GM21515 (cell line): Measurements from ENCODE around the gene PTPN21.

ENCODE experiments used
- ATAC-seq: cut with Tn5 transposase; IDR thresholded peaks from one replicate; pipeline ENCODE4 v1.9.1; 2021; ENCODE audit not compliant: unreplicated experiment

PTPN21 gene

DNA sequence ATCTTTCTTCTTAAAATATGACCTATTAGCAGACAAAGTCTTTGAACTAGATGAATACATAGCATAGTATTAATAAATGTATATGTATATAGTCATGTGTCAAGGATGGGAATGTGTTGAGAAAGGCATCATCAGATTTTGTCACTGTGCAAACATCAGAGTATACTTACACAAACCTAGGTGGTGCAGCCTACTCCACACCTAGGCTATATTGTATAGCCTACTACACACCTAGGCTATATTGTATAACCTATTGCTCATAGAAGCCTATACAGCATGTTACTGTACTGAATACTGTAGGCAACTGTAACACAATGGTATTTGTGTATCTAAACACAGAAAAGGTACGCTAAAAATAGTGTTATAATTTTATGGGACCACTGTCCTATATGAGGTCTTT lies 47.6 kb downstream of the PTPN21 start:
- no peak for ATAC-seq

DNA sequence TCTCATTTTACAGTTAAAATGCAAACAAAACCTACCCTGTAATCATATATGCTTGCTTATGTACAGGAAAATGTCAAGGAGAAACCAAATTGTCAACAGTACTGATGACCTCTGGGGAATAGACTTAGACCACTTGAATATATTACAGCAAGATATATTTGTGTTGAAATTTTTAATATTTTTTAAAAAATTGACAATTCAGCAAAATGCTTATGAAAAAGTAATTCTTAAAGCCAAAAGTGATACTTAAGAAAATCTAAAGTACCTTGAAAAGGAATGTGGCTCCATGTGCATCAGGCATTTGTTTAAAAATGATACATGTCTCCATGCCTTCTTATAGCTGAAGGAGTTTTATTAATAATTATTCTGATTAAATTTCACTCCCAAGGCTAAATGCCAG lies 49.2 kb downstream of the PTPN21 start:
- no peak for ATAC-seq

DNA sequence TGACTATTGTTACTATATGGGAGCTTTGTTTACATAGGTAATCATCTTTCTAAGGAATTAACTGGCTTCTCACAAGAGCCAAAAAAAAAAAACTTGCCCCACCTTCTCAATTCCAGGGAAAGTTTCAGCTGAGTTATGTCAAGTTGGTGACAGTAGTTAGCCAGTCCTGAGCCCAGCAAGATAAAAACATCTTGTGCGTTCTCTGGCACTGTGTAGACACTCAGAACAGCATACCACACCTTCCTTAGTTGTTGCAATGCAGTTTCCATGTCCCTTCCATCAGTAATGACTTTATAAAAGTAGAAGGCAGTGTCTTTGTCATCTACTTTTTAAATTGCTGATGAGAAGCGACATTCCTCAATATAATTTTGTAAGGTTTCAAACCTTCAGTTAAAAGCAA lies 50.2 kb downstream of the PTPN21 start:
- no peak for ATAC-seq

DNA sequence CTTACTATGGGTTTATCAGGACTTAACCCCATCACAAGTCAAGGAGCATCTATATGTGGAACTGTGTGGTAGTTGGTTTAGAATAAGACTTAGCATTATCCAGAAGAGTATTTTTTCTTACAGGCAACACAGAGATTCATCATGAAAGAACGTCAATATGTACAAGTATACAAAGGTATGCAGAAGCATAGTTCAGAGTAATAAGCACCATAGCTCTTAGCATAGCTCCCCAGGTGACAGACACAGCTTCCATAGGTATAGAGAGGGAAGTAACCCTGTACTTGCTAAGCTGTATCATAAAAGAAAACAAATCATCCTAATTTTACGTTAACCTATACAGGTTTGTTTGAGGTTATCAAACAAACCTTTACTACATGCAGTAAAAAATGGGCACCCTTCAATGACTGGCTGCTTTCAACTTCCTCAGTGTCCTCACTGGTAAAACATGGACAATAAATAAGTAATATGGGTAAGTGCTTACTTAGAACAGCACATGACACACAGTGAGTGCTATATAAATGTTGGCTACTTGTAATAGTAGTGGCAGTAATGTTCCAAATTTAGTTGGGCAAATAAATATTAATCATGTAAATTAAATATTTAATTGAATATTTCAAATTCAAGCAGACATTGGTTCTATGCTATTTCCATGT lies 50.9 kb downstream of the PTPN21 start:
- ATAC-seq = no peak

DNA sequence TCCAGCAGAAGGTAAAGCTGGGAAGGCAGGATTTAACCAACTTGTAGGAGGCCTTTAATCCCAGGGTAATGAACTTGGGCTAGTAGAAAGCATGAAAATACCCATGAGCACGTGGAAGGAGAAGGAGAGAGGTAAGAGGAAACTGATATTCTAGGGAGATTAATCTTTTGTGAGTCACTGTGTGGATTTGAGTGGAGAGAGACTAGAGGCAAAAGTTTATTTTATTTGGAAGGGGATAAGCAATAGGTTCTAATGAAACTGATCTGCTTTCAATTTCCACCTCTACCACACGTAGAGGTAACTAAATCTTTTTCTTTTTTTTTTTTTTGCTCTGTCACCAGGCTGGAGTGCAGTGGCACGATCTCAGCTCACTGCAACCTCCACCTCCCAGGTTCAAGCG lies 52.1 kb downstream of the PTPN21 start:
- ATAC-seq = no peak

DNA sequence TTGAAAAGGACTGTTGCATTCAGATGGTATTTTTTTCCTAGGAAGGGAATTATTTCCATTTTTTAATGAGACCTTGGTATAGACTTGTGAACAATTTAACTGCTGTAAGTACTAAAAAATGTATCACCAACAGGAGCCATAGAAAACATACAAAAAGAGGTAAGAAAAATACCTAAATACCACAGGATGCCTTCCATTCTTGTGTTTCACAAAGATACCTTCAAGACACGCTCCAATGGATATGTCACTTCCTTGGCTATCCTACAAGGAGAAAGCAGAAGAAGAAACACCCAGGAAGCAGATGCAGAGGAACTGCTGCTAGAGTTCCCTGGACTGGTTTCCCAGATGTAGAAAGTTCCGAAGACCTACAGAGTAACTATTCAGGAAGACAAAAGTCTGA lies 54.2 kb downstream of the PTPN21 start:
- no peak for ATAC-seq

DNA sequence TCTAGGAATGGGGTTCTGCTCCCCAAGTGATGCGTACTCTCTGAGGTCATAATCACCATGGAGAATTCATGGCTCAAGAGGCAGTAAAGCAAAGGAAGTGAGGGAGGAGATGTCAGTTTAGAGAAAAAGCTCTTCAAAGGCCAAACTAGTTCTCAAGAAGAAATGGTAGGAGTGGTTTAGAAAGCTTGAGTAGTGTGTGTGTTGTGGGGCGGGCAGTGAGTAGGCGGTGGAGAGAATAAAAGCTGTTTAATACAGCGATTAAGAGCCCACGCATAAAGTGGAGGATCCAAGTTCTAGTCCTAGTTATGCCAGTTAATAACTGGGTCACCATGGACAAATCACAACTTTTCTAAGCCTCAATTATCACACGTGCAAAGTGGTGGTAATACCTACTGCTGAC lies 55.6 kb downstream of the PTPN21 start:
- ATAC-seq = no peak

DNA sequence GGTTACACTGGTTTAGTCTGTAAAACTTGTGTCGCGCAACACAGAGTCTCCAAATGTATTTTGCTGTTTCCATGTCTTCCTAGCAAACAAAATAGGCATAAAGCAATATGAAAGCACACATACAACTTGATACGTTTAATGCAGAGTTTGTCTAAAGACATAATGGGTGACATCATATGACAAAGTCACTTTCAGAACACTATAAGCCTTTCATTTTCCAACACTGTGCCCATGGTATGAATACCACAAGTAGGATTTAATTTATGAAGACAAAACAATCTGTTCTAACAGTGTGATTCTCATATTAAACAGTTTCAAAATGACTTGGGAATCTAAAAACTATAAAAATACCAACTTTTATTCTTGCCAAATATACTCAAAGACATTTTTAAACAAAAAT lies 58.4 kb downstream of the PTPN21 start:
- ATAC-seq = no peak

DNA sequence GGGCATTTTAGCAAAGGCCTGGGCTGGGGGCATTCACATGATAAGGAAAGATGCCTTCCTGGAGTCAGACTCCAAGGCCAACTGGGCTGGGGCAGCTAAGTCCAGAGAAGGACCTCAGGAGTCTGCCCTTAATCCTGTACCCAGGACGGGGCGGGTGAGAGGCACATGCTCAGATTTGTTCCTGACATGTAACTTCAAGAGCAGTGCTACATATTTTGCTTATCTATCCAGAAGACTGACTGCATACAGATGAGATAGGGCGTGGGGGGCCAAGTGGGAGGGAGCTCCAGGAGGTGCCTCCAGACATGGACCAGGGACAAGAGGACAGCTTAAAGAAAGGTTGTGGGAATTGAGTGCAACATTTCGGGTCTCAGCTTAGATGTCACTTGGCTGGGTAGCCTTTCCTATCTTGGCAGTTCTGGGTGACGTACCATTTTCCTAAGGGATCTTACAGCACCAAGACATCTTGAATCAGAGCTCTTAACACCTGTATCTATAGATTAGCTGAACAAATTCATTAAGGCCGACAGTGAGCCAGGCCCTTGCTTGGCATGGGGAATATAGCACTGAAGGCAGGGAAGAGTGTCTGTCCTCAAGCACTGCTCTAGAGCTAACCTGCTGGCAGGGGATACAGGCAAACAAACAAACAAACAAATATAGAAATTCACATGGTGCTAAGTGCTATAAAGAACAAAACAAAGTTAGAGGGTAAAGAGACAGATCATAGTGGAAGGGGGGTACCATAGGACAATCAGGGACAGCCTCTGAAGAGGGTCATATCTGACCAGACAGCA lies 61.2 kb downstream of the PTPN21 start:
- no peak for ATAC-seq

DNA sequence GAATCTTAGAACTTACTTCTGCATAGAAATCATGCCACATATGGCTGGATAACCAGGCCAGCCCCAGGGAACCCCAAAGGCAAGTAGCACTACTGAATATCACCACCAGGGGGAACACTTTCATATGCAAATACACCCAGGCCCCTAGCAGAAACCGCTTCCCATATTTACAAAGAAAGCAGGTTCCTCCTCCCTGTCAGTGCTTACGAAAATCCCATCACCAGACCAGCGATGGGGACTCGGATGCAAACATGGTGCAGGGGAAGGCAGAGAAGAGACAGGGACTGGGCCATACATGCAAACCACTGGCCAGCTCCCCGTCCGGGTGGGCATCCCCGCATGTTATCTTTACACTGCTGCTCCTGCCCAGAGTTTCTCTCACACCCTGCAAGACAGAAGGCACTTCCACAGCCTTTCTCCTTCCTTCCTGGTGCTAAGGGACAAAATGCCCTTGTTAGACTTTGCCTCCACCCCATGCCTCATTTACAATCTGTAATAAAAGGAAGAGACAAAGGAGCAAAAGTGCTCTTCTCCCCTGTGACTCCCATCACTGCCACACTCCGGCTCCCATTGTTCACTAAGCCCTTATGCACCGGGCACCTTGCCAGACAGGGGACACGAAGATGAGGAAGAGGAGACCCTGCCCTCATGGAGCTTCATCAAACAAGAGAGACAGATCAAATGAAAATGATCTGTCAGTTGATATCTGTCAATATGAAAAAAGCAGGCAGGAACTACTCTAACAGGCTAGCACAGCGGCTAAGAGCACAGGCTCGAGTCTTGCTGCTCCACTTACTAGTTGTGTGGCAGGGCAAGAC lies 62.3 kb downstream of the PTPN21 start:
- ATAC-seq = peak; percentile 92

DNA sequence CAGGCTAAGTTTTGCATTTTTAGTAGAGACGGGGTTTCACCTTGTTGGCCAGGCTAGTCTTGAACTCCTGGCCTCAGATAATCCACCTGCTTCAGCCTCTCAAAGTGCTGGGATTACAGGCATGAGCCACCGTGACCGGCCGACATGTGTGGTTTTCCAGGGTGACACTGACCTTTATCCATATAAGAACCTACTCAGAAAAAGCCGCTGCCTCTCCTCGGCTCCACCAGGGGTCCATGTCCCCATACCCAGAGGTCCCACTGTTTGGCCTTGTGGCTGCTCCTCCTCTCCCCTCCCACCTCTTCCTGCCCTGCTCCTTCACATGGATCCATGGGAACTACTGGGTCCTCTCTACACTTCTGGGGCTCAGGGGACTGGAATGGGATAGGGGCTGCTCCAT lies 64.6 kb downstream of the PTPN21 start:
- ATAC-seq = no peak

DNA sequence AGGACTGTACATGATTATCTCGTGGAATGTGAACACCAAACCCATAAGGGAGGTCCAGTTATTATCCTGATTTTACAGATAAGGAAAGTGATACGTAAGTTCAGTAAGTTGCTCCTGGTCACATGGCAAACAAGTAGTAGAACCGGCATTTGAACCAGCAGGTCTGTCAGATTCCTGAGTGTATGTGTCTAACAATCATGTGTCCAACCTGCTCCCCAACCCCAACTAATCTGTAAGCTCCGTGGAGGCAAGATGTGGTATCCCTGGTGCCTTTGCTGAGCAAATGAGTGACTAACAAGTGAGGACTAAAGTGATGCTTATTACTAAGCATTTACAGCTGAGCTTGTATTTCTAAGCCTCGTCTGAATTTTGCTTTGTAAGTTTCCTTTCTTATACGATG lies 65.9 kb downstream of the PTPN21 start:
- ATAC-seq = no peak

DNA sequence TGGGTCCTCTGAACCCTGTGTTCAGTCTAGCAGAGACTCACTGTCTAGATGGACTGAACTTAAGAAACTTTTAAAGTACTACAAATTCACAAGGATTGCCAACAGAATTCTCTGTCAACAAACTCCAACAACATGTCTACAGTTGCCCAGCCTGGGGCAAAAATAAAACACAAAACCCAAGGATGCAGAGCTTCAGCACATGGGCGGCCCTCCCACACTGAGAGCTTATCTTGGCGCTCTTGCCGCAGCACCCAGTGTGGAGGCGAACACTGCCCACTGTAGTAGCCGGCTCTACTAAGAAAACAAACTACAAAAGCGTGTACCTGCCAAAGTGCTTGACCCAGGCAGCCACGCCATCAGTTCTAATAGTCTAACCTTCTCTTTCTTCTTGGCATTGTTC lies 66.7 kb downstream of the PTPN21 start:
- ATAC-seq = no peak

DNA sequence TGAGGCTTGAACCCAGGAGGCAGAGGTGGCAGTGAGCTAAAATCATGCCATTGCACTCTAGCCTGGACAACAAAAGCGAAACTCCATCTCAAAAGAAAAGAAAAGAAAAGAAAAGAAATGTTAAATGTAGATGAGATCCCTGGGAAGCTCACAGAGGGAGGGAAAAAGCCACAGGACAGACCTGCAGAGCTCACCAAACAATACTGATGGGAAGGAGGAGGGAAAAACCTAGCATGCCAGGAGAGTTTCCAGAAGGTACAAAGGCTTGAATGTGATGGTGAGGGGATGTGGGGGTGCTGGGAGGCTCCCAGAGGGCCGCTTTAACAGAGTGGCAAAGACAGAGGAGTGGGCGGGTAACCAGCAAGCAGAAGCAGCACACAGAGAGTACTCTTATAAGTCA lies 72.3 kb downstream of the PTPN21 start:
- no peak for ATAC-seq

DNA sequence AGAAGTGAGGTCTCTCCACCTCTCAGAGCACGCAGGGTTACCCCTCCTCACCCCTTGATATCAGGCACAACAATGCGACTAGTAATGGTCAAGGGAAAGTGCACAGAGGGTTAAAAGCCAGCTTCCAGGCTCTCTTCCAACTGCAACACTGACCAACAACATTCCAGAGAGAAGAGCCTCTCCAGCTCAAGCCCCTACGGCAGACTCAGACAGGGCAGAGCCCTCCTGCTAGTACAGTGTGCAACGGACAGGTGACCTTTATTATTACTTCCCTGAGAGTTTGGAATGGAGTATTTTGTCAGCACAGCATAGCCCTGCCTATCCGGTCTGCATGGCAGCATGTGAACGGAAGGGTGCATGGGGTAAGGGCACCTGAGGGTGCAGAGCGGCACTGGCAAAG lies 73.0 kb downstream of the PTPN21 start:
- ATAC-seq = no peak

DNA sequence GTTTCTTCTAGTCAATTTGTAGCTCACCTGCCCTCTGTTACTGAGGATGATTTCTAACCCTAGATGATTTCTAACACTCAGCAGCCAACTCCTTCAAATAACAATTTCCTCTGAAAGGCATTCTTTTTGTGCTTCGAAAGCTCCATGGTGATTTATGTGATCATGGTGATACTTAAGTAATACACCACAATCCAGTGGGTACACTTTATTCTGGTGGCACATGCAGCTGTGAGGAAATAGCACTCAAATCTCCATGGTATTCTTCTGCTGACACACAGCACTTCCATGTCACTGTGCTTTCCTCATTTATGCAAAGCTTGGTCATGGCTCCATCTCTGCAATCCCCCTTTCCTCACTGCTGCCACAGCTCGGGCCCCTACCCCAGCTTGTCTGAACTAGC lies 73.7 kb downstream of the PTPN21 start:
- no peak for ATAC-seq

DNA sequence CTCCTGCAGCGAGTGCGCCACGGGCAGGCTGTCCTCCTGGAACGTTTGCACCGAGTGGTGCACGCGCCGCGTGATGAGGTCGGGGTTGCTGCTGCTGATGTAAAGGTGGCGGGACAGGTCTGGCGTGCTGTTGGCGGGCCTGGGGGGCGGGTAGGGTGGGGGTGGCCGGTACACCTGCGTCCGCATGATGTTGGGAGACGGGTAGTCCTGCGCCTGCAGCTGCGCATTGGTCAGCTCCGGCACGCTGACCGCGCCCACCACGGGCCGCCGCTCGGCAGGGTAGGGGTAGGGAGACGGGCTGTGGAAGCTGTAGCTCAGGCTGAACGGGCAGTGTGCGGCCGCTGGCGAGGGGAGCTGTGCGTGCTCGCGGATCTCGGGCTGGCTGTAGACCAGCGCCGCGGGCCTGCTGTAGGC lies 75.2 kb downstream of the PTPN21 start:
- ATAC-seq = no peak

DNA sequence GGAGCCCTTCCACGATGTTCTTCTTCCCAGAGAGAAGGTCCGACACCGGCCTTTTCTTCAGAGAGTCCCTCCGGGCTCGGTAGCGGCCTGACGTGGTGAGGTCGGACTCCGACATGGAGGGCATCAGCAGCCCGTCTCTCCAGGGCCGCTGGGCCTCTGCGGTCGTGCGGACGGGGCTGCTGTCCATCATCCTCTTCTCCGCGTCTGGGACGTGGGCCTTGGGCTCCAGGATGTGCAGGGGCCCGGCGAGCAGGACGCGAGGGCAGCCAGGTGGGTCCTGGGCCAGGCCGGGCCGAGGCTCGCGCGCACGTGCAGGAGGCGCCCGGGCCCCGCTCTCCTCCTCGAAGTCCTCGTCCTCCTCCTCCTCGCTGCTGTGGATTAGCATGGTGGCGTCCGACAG lies 75.9 kb downstream of the PTPN21 start:
- no peak for ATAC-seq

DNA sequence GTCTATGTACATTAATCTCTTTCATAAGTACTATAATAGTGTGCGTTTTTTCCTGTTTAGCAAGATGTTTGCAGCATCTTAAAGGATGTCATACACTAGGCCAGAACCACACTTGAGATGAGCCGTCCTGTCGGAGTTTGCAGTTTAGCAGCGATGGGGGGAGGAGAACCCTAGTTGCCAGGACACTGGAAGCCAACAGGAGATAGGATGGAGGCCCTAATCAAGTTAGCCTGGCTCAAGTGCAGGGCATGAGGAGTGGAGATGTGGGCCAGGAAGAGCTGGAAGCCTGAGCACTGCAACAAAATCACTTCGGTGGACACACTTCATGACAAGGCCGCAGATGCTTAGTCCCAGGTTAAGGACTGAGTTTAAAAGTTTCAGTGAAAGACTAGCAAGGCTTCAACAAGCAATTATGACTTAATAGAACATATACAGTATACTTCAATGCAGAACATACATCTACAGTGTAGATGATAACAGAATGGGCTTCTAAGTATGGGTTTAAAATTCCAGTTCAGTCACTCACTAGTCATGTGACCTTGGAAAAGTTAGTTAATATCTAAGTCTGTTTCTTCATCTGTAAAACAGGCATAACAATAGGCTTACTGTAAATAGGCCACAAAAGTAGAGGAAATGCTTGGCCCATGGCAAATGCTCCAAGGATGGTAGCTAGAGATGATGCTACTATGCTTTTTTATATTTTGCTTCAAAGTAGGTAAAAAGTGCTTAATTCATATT lies 77.1 kb downstream of the PTPN21 start:
- no peak for ATAC-seq

DNA sequence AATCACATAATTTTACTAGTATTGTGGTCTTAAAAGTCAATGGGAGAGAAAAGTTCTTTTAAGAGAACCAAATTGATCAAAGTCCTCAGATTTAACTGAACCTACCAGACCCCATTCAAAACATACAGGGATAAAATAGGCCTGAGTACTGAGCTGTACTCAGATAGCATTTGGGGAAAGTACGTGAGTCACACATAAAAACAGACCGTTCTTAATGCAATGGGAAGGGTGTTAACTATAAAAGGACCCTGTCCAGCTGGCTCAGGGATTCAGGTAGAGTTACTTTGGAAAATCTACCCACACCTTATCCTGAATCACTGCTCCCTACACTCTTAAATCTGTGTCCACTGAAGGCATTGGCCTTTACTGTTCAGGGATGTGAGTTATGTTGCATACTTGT lies 78.0 kb downstream of the PTPN21 start:
- ATAC-seq = no peak

DNA sequence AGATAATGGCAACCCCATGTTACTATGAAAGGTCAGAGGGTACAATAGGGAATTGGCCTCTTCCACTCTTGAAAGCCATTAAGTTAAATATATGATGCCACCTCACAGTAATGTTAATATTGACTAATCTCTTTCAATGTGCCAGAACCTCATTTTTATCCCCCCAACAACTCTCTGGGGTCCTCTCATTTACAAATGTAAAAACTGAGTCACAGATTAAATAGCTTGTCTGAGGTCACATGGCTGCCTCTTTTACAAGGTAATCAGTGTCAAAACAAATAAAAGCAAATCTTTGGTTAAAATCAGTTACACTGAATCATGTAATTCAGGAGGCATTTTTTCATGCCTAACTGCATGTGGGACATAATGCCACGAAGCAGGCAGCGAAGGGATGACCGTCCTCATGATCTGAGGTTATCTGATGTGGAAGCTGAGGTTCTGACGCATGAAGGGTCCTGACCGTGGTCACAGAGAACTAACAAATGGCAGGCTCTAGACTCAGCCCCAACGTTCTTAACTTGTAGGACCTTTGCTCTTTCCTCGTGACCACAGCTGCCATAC lies 78.5 kb downstream of the PTPN21 start:
- no peak for ATAC-seq
